Activated T-helper 1 cell treated with anti-CD3 and anti-CD28 coated beads, Interleukin-2, amount 50 U/mL, for 16 hours (primary cell): ENCODE data around the gene NOP10.
"Not testable (repeated sequence)": the region's sequence is repeated elsewhere in the genome, so short reads cannot be mapped to it uniquely, and the experiment has no call there.

Experiments
- DNase-seq, 2 donors: peaks; one replicate each; pipeline ENCODE4 v3.0.0-alpha.2; 2020; ENCODE audit warnings: low read depth in 1 of 2, low spot score in 1 of 2

The NOP10 gene

DNA sequence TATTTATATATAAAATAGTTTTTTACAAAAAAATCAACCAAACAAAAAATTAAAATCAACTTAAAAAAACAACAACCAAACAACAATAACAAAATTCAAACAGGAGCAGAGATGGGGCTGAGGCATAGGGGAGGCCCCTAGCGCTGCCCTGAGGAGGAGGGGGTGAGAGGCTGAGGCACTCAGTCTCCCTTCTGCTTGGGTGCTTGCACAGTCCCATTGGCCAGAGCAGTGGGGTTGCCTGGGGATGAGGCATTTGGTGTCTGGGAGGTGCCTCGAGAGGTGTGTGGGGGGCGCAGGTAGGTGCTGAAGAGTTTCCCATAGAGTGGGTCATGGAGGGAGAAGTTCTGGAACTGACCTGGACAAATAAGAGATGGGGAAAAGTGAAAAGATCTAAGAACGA is 16.0 kb upstream of the NOP10 start:
- no peak for DNase-seq

DNA sequence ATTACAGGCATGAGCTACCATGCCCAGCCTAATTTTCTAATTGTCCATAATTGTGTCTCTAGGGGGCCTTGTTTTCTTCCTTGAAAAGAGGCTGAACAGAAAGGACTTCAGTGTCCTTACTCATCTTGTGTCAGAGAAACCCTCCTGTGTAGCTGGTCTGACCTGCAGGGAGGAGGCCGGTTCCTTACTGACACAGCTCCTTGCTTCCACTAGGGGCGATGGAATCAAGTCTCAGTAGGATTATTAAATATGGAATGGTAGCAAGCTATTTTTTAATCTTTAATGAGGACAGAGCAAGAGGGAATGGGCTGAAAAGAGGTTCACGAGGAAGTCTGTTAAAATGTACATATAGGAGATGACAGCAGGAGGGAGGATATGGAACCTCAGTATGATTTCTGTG is 15.4 kb upstream of the NOP10 start:
- no peak for DNase-seq

DNA sequence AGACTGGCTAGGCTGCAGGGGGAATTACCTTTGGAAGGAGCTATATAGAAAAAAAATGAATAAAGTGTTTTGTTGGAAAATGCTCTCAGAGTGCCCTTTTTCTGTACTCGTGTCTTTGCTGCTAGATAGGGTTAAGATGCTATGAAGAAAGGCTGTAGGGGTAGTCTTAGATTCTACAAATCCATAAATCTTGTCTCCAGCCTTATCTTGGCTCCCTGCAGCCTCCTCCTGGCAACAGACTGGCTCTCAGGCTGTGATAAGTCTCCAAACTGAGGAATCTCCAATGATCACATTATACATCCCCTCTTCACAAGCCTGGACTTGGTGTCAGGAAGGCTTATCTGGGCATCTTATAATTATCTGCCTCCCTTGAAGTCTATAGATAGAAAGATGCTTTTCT is 14.7 kb upstream of the NOP10 start:
- no peak for DNase-seq

DNA sequence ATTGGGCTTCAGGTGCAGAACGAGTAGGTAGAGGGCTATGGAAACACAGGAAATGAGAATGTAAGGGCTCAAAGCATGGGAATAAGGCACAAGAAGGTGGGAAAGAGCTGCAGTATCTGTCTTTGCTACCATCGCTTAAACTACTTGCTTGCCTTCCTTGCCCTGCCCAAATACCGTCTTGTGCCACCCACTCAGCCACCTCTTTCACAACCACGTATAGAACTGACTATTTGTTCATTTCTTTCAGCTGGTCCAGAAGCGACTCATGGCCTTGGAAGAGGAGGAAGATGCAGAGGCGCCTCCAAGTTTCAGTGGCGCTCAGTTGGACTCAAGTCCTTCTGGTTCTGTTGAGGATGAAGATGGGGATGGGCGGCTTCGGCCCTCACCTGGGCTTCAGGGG is 12.3 kb upstream of the NOP10 start:
- no peak for DNase-seq

DNA sequence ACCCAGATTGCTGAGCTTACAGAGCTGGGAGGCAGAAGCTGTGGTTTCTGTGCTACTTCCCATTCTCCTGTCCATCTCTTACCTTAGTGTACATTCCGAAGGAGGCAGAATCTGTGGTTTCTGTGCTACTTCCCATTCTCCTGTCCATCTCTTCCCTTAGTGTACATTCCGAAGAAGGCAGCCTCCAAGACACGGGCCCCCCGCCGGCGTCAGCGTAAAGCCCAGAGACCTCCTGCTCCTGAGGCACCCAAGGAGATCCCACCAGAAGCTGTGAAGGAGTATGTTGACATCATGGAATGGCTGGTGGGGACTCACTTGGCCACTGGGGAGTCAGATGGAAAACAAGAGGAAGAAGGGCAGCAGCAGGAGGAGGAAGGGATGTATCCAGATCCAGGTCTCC is 11.3 kb upstream of the NOP10 start:
- no peak for DNase-seq

DNA sequence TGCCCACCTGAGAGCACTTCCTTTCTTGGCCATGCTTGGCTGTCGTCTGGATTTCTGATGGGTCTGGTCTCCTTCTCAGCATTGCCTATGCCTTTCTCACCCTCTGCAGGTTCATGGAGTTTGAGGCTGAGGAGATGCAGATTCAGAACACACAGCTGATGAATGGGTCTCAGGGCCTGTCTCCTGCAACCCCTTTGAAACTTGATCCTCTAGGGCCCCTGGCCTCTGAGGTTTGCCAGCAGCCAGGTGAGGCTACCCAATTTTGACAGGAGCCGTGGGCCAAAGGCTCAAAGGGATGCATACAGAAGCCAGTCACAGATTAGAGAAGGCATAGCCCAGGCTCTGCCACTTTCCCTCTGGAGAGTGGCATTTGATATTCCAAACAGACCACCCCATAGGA is 10.7 kb upstream of the NOP10 start:
- DNase-seq = no peak

DNA sequence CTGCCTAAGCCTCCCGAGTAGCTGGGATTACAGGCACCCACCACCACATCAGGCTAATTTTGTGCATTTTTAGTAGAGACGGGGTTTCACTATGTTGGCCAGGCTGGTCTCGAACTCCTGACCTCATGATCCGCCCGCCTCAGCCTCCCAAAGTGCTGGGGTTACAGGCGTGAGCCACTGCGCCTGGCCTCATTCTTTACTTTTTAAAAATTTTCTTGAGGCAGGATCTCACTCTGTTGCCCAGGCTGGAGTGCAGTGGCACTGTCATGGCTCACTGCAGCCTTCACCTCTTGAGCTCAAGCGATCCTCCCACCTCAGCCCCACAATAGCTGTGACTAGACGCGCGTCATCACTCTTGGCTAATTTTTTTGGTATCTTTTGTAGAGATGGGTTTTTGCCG is 10.1 kb upstream of the NOP10 start:
- not testable (repeated sequence) for DNase-seq

DNA sequence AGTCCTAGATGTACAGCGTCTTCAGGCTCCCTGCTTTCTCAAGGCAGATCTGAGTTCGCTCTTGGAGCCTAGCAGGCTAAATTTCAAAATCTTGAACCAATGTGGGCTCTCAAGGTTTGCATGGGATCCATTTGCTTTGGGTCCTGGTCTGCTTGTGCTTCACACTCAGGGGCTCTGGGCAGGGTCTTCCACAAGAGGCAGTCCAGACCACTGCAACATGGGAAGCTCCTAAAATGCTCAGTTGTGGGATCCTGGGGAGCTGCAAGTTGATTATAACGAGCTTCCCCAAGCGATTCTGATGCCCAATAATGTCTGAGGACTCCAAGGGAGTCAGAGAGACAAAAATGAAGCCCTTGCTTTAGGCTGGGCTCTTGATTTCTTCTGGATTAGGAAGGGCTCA is 6.8 kb upstream of the NOP10 start:
- no peak for DNase-seq

DNA sequence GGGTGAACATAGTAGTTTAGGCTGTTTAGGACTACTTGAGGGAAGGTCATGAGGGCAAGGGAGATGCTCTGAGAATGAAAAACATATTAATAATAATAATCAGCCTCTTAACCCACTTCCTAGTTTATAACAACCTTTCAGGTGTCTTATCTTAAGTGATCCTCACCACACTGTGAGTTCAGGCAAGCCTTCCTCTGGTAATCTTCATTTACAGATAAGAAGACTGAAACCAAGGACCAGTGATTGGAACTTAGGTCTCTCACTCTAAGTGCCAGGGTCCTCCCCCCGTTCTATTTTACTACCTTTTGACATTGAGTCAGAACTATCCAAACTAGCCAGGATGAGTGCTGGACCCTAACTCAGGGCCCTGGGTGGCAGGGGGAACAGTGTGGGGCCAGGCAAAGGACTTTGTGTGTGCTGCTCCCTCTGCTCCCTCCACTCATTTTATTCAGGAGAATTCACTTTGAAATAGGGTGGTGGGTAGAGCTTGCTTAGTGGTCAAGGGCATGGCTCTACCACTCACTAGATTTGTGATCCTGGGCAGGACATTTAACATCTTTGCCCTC is 5.9 kb upstream of the NOP10 start:
- no peak for DNase-seq

DNA sequence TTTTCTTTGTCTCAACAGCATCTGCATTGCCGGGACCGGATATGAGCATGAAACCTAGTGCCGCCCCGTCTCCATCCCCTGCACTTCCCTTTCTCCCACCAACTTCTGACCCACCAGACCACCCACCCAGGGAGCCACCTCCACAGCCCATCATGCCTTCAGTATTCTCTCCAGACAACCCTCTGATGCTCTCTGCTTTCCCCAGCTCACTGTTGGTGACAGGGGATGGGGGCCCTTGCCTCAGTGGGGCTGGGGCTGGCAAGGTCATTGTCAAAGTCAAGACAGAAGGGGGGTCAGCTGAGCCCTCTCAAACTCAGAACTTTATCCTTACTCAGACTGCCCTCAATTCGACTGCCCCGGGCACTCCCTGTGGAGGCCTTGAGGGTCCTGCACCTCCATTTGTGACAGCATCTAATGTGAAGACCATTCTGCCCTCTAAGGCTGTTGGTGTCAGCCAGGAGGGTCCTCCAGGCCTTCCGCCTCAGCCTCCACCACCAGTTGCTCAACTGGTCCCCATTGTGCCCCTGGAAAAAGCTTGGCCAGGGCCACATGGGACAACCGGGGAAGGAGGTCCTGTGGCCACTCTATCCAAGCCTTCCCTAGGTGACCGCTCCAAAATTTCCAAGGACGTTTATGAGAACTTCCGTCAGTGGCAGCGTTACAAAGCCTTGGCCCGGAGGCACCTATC is 5.2 kb upstream of the NOP10 start:
- DNase-seq = no peak

DNA sequence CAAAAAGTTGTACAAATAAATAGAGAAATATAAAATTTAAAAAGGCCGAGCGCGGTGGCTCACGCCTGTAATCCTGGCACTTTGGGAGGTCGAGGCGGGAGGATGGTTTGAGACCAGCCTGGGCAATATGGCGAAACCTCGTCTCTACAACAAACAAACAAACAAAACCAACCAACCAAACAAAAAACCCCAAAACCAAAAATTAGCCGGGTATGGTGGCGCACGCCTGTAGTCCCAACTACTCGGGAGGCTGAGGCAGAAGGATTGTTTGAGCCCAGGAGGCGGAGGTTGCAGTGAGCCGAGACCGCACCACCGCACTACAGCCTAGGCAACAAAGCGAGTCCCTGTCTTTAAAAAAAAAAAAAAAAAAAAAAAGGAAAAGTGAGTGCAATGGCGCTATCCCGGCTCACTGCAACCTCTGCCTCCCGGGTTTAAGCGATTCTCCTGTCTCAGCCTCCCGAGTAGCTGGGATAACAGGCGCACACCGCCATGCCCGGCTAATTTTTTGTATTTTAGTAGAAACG is 661 bp downstream of the NOP10 start:
- DNase-seq = not testable (repeated sequence)

DNA sequence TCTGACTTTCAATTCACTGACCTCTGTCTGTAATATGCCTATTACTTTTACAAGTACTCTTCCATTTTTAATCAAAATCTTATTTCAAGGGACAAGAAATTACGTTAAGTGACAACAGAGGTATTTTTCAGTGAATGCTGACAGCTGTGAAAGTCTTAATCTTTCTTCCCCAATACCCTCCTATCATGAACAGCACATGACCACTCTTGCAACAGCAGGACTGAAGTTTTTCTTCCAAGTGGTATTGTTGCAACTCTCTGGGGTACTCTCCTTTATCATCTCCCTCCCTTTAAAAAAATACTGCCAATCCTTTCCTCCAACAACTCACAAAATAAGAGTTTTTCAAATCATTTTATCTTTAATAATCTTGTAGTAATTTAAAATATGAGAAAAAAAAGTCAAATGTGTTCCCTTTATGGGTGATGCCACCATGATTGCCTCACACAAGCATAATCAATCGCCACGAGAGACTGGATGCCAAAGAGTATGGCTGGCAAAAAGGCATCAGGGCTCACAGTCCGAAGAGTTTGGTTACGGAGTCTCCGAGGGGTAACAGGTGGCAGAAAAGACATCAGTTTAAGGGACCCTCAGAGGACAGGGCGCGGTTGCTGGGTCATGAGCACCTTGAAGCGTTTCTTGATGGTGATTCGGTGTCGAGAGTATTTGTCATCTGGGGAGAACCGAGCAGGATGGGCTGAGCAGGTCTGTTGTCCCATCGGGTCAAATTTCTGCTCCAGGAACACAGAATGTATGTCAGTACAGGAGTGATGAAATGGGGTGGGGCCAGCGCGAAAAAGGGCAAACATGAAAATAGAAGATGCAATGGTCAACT is 1.3 kb downstream of the NOP10 start:
- DNase-seq = no peak

DNA sequence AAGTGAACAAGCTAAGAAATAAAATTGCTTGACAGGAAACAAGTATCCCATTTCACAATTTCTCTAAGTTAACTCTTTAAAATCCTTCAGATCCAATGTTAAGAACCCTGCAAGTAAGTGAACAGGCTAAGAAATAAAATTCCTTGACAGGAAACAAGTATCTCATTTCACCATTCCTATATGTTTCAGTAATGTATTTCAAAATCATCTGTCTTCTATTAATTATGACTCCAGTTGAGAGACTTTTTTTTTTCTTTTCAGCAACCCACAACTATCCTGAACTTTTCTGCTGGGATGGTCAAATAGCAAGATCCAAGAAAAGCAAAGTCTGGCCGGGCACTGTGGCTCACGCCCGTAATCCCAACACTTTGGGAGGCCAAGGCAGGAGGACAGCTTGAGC is 3.0 kb downstream of the NOP10 start:
- DNase-seq = no peak

DNA sequence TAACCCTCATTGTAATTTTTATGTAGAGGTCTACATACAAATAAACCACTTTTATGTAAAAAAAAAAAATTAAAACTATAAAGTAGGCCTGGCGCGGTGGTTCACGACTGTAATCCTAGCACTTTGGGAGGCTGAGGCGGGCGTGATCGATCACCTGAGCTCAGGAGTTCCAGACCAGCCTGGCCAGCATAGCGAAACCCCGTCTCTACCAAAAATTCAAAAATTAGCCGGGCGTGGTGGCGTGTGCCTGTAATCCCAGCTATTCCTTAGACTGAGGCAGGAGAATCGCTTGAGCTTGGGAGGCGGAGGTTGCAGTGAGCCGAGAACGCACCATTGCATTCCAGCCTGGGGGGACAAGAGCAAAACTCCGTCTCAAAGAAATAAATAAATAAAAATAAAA is 4.6 kb downstream of the NOP10 start:
- no peak for DNase-seq

DNA sequence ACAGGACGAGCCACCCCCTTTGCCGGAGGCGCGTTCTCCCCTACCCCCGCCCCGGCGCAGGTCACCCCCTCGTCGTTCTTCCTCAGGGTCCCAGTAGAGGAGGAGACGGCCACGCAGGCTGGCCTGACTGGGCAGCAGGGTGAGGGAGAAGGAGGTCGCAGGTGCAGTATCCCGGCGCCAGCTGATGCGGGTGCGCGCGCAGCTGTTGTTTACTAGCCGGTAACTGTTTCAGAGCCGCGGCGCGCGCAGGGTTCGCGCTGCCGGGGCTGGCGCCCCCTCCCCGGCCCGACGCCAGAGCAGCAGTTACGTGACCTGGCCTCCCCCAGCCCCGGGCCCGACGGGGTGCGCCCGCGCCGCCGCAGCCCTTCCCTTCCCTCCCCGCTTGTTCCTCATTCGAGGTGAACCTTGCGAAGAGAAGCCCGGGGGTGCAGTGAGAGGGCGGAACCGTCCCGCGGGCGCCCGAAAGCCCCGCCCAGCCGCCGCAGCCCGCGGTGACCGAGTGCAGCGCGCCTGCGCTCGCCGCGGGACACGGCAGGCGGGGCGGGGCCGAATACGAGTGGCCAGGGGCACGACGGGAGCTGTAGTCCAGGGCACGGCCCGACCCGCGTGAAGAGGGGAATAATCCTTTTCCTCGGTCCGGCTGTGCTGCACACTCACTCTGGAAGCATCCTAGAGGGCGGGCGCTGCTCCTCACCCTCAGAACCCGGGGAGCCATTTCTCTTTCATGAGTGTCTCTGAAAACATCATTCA is 5.2 kb downstream of the NOP10 start, which contains the start of gene SLC12A6:
Gene SLC12A6 (minus strand): TSS at position 225 of the 750 bp plus-strand sequence. CDS start 1,101 bp downstream, outside the sequence.
- DNase-seq = peak; percentile 76 to 85

DNA sequence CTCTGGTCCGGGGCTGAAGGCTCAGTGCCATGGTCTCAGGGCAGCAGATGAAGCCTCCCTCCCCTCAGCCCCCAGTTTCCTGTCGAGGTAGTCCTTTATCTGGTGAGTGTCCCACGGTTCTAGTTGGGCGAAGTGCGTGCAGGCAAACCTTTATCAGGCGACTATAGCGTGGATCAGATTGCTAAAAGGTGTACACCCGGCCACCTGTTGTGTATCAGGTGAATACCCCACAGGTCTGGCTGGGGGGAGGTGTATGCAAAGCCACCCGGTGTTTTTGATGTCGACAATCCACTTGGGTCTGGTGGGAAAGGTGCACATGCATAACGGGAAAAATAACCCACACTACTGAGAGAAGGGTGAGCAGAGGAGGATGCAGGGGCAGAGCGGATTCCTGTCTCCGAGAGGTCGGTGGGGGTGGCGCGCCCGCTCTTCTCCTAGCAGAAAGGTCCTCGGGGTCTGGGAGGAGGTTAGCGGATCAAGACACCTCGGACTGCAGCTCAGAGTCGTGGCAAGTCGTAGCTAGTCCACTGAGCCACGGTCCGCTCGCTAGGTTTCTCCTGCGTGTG is 5.9 kb downstream of the NOP10 start:
- peak in 1 of 2 donors; percentile 6 for DNase-seq

DNA sequence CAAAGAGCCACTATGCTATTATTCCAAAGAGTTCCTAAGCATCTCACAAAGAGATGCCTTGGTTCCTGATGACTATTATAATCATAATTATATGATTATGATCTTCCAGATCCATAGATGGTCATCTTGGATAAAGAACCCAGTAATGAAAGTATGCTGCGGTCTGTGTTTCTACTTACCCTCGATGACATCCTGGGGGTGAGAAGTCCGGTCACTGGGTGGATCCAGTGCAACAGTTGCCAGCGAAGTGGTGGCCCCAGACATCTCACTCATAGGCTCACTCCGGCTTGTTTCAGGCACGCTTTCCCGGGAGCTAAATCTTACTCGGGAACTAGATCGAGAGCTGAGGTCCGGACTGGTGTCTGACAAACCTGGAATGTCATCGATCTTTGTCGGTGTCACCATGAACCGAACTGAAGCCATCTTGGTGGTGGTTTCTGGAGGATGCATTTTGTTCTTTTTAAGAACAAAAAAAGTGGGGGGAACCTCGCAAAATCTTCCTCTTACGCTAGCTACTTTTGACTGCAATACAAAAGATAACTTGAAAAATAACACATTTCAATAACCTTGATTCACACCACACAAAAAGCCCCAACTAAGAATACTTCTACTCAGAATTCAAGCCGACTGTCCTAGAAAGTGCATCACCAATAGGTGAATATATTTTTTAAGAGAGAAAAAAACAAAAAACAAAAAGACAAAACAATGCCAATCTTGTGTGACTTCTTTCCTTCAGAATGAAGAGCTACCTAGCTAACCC is 6.5 kb downstream of the NOP10 start:
- DNase-seq = no peak

DNA sequence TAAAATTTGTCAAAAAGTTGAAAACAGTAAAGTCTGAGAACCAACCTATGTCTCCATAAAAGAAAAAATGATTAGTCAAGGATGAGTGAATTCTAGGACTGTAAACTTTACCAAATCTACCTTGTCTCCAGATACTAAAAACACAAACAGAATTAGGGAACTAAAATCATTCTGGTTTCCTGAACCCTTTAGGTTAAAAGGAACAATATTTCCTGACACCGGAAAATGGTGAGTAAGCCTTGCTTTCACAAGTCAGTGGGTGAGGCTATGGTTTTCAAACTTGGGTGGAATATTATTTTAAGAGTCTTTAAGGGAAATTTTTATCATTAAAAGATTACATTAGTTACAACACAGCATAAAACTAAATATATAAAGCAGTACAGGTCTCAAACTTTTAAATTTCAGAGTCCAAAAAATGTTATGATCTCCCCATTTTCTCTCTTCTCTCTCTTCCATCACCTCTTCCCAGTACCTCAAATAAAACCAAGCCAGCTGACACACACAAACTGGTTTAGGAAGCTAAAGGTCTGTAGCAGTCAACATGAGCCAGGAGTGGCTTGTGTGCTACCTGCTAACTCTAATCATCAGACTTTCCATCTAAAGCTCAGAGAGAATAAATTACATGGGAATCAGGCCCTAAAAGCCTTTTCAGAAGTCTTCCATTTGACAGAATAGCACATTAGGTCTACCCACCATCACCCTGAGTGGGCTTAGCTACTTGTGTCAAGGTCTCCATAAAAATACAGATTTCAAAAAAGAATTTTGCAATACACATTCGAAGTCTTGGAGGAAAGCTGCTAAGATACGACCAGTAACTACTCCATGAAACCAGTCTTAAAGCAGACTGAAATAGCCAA is 7.5 kb downstream of the NOP10 start:
- no peak for DNase-seq

DNA sequence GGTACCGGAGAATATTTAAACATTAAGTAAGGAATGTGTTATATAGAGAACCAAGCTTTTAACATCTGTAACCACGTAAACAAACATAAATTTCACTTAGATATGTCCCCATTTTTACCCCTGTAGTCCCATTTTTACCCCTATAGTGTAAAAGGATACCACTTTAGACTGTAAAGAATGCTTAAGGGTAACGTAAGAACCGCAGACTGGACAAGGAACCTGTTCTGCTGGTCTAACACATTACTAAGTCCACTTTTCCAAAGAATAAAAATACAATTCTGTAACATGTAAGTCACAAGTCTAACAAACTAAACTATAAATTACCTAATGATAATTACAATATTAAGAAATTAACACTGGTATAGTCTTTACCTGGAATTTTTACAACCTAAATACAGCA is 8.3 kb downstream of the NOP10 start:
- no peak for DNase-seq
